Cardiac muscle cell (in vitro differentiated cells and primary cell): ENCODE measurements around the gene PLA2G4D. TPM values are rescaled to one million over a fixed set of nuclear protein-coding genes. Genes with fewer than 3 reads are reported as not detected.
A peak's percentile ranks its signal among the peaks of the same experiment; 100 is the strongest.

ENCODE experiments used
- DNase-seq, 2 donors: peaks; one replicate each; pipeline versions ENCODE4 v3.0.0 to v3.0.0-alpha.2; 2010 to 2017; ENCODE audit warnings: low read depth in 1 of 2, low spot score in 1 of 2
- H3K27ac ChIP-seq: fragments of 200-600 bp; sonication (generic); 2 replicates; pipeline ENCODE4 v1.5.1; 2016
- H3K27me3 ChIP-seq: fragments of 200-600 bp; sonication (generic); 2 replicates; pipeline ENCODE4 v1.6.0; 2016; ENCODE audit warnings: control low read depth
- H3K36me3 ChIP-seq: fragments of 200-600 bp; sonication (generic); 2 replicates; pipeline ENCODE4 v1.5.1; 2016; ENCODE audit warnings: control low read depth
- H3K4me1 ChIP-seq: fragments of 200-600 bp; sonication (generic); 2 replicates; pipeline ENCODE4 v1.8.1; 2017; ENCODE audit warnings: low read depth, mild to moderate bottlenecking, mixed run types
- H3K4me3 ChIP-seq: fragments of 200-600 bp; sonication (generic); 2 replicates; pipeline ENCODE4 v1.5.1; 2016; ENCODE audit warnings: mild to moderate bottlenecking
- H3K9me3 ChIP-seq: fragments of 200-600 bp; sonication (generic); 2 replicates; pipeline ENCODE4 v1.5.1; 2017; ENCODE audit warnings: low read depth, mild to moderate bottlenecking, control low read depth
- CTCF ChIP-seq: IDR thresholded peaks from 2 replicates; pipeline ENCODE4 v1.5.1; 2012; ENCODE audit warnings: low read depth, mild to moderate bottlenecking, low read length
- polyA plus RNA-seq: library from polyadenylated mRNA; unstranded; fragments of >200 nt; fragmentation: Nextera tagmentation; extraction: Ambion mirVana; gene quantifications from 2 replicates; pipeline ENCODE4 v1.2.1, GENCODE V29; 2016
- total RNA-seq: library from RNA; depleted of rRNA; stranded (reverse); fragments of >200 nt; gene quantifications from 2 replicates; pipeline ENCODE4 v1.2.3, GENCODE V29; 2016

The PLA2G4D gene
- total and polyA plus RNA-seq, 2 experiments from 2014 or later = 0.03 to 0.16 TPM

- Histone ChIP-seq H3K4me3 (no peak overlapping the region), H3K4me1 (no peaks in the 10 kb centered on the region), H3K27ac (no peak overlapping the region), H3K36me3 (no peaks in the 10 kb centered on the region), H3K9me3 (no peaks in the 10 kb centered on the region), H3K27me3 (no peaks in the 10 kb centered on the region)
- TF ChIP-seq CTCF = peak; percentile 85
- DNase-seq = peak; percentile 65 to 77
Observed at GRCh38 chr15:42084465-42085235, 9.7 kb downstream of the PLA2G4D start.

GRCh38 chr15:42083916-42084315 is 10.4 kb downstream of the PLA2G4D start:
- Histone ChIP-seq H3K27me3 (no peaks in the 10 kb centered on the region), H3K27ac (no peak overlapping the region), H3K9me3 (no peaks in the 10 kb centered on the region), H3K36me3 (no peaks in the 10 kb centered on the region), H3K4me1 (no peaks in the 10 kb centered on the region), H3K4me3 (no peak overlapping the region)
- TF ChIP-seq CTCF = no peak
- DNase-seq = no peak

- Histone ChIP-seq H3K9me3 (no peaks in the 10 kb centered on the region), H3K4me3 (no peak overlapping the region), H3K27me3 (no peaks in the 10 kb centered on the region), H3K36me3 (no peaks in the 10 kb centered on the region), H3K27ac (no peak overlapping the region), H3K4me1 (no peaks in the 10 kb centered on the region)
- no peak for TF ChIP-seq CTCF
- no peak for DNase-seq
Observed at GRCh38 chr15:42083605-42083908, 10.8 kb downstream of the PLA2G4D start.

DNA sequence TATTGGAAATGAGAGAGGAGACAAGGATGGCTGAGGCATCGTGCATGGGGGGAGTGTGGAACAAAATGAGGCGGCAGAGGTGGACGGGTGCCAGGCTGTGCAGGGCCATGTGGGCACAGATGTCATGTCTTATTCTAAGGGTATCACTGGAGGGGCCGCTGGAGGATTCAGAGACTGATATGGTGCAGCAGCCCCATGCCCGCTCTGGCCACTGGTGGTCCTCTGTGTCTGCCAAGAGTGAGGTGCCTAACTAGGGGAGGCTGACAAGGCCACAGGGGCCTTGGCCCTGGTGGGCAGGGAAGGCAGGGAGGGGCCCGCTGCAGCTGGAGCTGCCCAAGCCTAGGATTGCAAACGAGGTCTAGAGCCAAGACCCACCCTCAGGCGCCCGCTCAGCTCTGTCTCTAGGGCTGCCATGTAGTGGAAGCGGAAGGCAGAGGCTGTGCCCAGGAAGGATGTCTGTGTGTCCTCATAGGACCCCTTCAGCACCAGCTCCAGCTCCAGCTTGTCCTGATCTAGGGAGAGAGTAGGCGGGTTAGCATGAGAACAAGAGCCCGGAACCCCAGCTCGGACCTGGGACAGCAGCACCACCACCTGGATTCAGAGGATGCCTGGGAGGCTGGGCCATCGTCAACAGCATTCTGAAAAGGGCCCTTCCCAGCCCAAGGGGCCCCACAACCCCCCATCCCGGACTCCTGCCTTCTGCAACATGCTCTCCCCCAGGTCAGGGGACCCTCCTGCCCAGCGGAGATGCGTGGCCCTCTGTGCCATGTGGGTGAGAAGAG is 11.3 kb downstream of the PLA2G4D start:
- Histone ChIP-seq H3K27ac (no peak overlapping the region), H3K36me3 (no peaks in the 10 kb centered on the region), H3K9me3 (no peaks in the 10 kb centered on the region), H3K4me1 (no peaks in the 10 kb centered on the region), H3K4me3 (no peak overlapping the region), H3K27me3 (no peaks in the 10 kb centered on the region)
- no peak for TF ChIP-seq CTCF
- DNase-seq = no peak

DNA sequence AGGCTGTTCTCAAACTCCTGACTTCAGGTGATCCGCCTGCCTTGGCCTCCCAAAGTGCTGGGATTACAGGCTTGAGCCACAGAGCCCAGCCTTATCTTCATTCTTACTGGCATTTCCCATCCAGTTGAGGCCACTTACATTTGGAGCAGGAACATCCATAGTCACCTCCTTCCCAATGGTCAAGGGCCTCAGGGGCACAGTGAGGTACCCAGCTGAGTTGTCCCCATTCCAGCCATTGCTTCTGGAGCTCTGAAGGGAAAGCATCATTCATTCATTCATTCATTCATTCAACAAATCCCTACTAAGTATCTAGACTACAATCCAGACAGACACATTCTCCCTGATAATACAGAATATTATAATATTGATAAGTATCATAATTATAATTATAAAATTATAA is 12.2 kb downstream of the PLA2G4D start:
- no peaks in the 10 kb centered on the region for H3K36me3 ChIP-seq
- DNase-seq = no peak
- TF ChIP-seq CTCF = no peak

More for the DNA sequence above, 12.2 kb downstream of the PLA2G4D start:
- Histone ChIP-seq H3K9me3 (no peaks in the 10 kb centered on the region), H3K27ac (no peak overlapping the region), H3K27me3 (no peaks in the 10 kb centered on the region), H3K4me3 (no peak overlapping the region), H3K4me1 (no peaks in the 10 kb centered on the region)
